ENCODE data around the gene WFIKKN1. TPM values are rescaled to one million over a fixed set of nuclear protein-coding genes. Genes with fewer than 3 reads are reported as not detected.
A peak's percentile ranks its signal among the peaks of the same experiment; 100 is the strongest.

The WFIKKN1 gene
- total RNA-seq, 2 donors from 2014 or later: 7.7 to 11.6 TPM

DNA sequence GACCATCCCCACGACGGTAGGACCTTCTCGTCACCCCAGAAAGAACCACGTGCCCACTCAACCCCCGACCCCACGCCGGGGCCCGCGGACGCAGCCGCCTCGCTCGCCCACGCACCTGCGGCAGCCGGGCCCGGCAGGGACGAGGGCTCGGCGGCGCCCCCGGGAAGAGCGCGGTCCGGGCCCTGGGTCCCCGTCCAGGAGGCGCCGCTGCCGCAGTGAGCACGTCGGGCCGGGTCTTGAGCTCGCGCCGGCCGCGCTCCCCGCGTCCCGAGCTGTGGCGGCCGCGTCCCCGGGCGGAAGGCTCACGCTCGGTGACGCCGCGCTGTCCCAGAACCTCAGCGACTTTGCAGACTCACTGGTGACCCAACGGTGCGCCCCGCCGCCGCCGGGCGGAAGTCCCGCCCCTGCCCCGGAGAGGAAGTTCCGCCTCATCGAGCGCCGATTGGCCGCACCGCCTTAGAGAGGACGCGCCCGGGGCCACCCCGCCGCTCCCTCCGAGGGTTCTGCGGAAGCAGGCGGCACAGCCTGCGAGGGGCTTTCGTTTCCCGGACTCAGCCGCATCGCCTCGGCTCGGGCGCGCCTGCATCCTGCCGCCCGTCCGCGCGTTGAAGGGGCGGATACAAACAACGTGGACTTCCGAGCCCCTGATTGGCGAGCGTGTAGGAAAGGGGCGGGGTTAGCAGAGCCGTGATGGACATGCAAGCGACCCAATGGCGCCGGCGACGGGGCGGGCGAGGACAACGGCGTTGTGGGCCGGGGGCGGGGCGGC, 41.7 kb upstream of the WFIKKN1 start:
- H3K4me1 Mint-ChIP-seq: peaks cover 10% of the 10 kb centered on the region
- 0% methylated on average over 46 to 107 of the region's 107 CpGs for WGBS, 2 experiments (ENCODE audit: insufficient coverage in 1 of 2, insufficient read length in 1 of 2)
- H3K27ac Mint-ChIP-seq: peak overlapping the region; percentile 100
- peak overlapping the region; percentile 87 for H3K9ac ChIP-seq (ENCODE audit: extremely low read depth, low read length, poor library complexity, severe bottlenecking)
- H3K9me3 Mint-ChIP-seq: no peaks in the 10 kb centered on the region
- no peaks in the 10 kb centered on the region for H3K9me3 ChIP-seq (ENCODE audit: control insufficient read depth, low read length)
- DNase-seq: peak; percentile 99
- H3K4me3 ChIP-seq (ENCODE audit: low read length): peak overlapping the region; percentile 85
- H3K36me3 Mint-ChIP-seq (ENCODE audit: low read depth): peaks cover 6% of the 10 kb centered on the region
- TF ChIP-seq, protein P1, sequence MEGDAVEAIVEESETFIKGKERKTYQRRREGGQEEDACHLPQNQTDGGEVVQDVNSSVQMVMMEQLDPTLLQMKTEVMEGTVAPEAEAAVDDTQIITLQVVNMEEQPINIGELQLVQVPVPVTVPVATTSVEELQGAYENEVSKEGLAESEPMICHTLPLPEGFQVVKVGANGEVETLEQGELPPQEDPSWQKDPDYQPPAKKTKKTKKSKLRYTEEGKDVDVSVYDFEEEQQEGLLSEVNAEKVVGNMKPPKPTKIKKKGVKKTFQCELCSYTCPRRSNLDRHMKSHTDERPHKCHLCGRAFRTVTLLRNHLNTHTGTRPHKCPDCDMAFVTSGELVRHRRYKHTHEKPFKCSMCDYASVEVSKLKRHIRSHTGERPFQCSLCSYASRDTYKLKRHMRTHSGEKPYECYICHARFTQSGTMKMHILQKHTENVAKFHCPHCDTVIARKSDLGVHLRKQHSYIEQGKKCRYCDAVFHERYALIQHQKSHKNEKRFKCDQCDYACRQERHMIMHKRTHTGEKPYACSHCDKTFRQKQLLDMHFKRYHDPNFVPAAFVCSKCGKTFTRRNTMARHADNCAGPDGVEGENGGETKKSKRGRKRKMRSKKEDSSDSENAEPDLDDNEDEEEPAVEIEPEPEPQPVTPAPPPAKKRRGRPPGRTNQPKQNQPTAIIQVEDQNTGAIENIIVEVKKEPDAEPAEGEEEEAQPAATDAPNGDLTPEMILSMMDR (conservative IDR thresholded peaks at IDR 0.05): no peak
- no peaks in the 10 kb centered on the region for H3K4me1 ChIP-seq (ENCODE audit: control insufficient read depth, insufficient read depth, low read length)
- peaks cover 37% of the 10 kb centered on the region for H3K27me3 Mint-ChIP-seq (ENCODE audit: insufficient read depth)
- H3K27ac ChIP-seq (ENCODE audit: low read depth, low read length): peak overlapping the region; percentile 93
- peaks cover 21% of the 10 kb centered on the region for H3K27me3 ChIP-seq (ENCODE audit: control insufficient read depth, insufficient read depth, low read length, poor library complexity, severe bottlenecking)
- H3K4me3 Mint-ChIP-seq: peak overlapping the region; percentile 89
- no peaks in the 10 kb centered on the region for H3K36me3 ChIP-seq (ENCODE audit: control insufficient read depth, insufficient read depth, low read length)

DNA sequence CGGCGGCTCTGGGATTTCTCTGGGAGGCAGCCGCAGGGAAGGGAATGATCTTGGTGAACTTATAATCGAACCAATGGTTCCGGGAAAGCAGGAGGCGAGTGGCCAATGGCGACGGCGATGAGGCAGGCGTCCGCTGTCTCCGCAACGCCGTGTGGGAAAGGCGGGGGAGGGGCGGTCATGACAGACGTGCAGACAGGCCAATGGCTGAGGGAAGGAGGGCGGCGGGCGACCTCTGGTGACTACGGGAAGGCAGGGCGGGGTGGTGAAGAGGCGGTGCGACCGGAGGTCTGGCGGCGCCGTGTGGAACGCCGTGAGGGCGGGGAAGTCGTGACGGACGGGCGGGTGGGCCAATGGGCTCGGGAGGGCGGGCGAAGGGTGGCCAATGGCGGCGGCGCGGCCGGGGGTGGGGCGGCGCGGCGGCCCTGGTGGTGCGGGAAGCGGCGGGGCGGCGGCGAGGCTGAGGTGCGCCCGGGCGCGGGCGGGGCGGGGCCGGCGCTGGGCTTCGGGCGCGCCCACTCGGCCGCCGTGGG, 41.1 kb upstream of the WFIKKN1 start, which contains the start of gene RAB40C:
Gene RAB40C, plus strand, starts transcription at position 409 of the 530 bp plus-strand sequence. CDS start 226 bp downstream, outside the sequence.
- WGBS, 2 experiments (ENCODE audit: insufficient coverage in 1 of 2, insufficient read length in 1 of 2): 0 to 2% methylated on average over 10 to 66 of the region's 67 CpGs
- H3K36me3 Mint-ChIP-seq (ENCODE audit: low read depth): peaks cover 8% of the 10 kb centered on the region
- peaks cover 21% of the 10 kb centered on the region for H3K27me3 ChIP-seq (ENCODE audit: control insufficient read depth, insufficient read depth, low read length, poor library complexity, severe bottlenecking)
- no peaks in the 10 kb centered on the region for H3K9me3 Mint-ChIP-seq
- no peaks in the 10 kb centered on the region for H3K9me3 ChIP-seq (ENCODE audit: control insufficient read depth, low read length)
- H3K9ac ChIP-seq (ENCODE audit: extremely low read depth, low read length, poor library complexity, severe bottlenecking): peak within 1 kb of the TSS; percentile 87
- H3K4me3 Mint-ChIP-seq: peak within 1 kb of the TSS; percentile 89
- TF ChIP-seq, protein P1 (conservative IDR thresholded peaks at IDR 0.05): no peak
- H3K4me1 ChIP-seq (ENCODE audit: control insufficient read depth, insufficient read depth, low read length): no peaks in the 10 kb centered on the region
- no peaks in the 10 kb centered on the region for H3K36me3 ChIP-seq (ENCODE audit: control insufficient read depth, insufficient read depth, low read length)
- H3K27me3 Mint-ChIP-seq (ENCODE audit: insufficient read depth): peaks cover 37% of the 10 kb centered on the region
- H3K4me3 ChIP-seq (ENCODE audit: low read length): peak within 1 kb of the TSS; percentile 87
- peaks cover 10% of the 10 kb centered on the region for H3K4me1 Mint-ChIP-seq
- peak; percentile 99 for DNase-seq
- H3K27ac Mint-ChIP-seq: peak within 1 kb of the TSS; percentile 100
- H3K27ac ChIP-seq (ENCODE audit: low read depth, low read length): peak within 1 kb of the TSS; percentile 93

DNA sequence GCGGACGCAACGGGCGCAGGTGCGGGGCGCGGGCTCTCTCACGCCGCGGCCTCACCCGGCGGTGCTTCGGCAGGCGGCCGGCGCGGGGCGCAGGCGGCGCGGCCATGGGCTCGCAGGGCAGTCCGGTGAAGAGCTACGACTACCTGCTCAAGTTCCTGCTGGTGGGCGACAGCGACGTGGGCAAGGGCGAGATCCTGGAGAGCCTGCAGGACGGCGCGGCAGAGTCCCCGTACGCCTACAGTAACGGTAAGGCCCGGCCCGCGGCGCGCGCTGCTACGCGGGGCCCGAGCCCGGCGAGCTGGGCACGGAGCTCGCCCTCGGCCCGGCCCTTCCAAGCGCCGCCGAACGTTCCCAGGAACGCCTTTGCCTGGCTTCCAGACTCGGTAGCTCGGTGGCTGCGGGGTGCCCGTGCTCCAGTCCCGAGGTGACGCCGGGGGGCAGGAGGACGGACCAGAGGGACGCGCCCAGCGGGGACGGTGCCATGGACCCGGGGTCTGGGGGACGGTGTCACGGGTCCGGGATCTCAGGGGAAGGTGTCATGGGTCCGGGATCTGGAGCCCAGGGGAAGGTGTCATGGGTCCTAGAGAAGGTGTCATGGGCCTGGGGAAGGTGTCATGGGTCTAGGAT, 40.5 kb upstream of the WFIKKN1 start:
- Histone ChIP-seq H3K27me3 (ENCODE audit: control insufficient read depth, insufficient read depth, low read length, poor library complexity, severe bottlenecking) (peaks cover 21% of the 10 kb centered on the region), H3K9me3 (ENCODE audit: control insufficient read depth, low read length) (no peaks in the 10 kb centered on the region), H3K4me3 (ENCODE audit: low read length) (peak overlapping the region; percentile 87), H3K27ac (ENCODE audit: low read depth, low read length) (no peak overlapping the region), H3K9ac (ENCODE audit: extremely low read depth, low read length, poor library complexity, severe bottlenecking) (peak overlapping the region; percentile 53), H3K36me3 (ENCODE audit: control insufficient read depth, insufficient read depth, low read length) (no peaks in the 10 kb centered on the region), H3K4me1 (ENCODE audit: control insufficient read depth, insufficient read depth, low read length) (no peaks in the 10 kb centered on the region)
- no peaks in the 10 kb centered on the region for H3K9me3 Mint-ChIP-seq
- peak; percentile 65 for DNase-seq
- H3K27ac Mint-ChIP-seq: peak overlapping the region; percentile 40
- H3K27me3 Mint-ChIP-seq (ENCODE audit: insufficient read depth): peaks cover 36% of the 10 kb centered on the region
- TF ChIP-seq, protein P1 (conservative IDR thresholded peaks at IDR 0.05): no peak
- H3K4me3 Mint-ChIP-seq: peak overlapping the region; percentile 89
- 2% methylated on average over 36 to 71 of the region's 71 CpGs for WGBS, 2 experiments (ENCODE audit: insufficient coverage in 1 of 2, insufficient read length in 1 of 2)
- H3K4me1 Mint-ChIP-seq: peaks cover 10% of the 10 kb centered on the region
- H3K36me3 Mint-ChIP-seq (ENCODE audit: low read depth): peaks cover 8% of the 10 kb centered on the region
